Anterior cingulate cortex (tissue), 58 donors: Measurements from ENCODE around the gene GGTLC2.
"Not testable (repeated sequence)": the region's sequence is repeated elsewhere in the genome, so short reads cannot be mapped to it uniquely, and the experiment has no call there.

Experiments used
- DNase-seq, 58 donors: peaks; one replicate each; lab custom pipeline; 2025; lab: John Stamatoyannopoulos, UW

GGTLC2 gene

GRCh38 chr22:22666307-22667091 is 22.1 kb downstream of the GGTLC2 start:
- peak in 1 of 58 donors; percentile 3 for DNase-seq

- no peak for DNase-seq
Observed at GRCh38 chr22:22667966-22668880, 23.8 kb downstream of the GGTLC2 start.

- no peak for DNase-seq
Observed at GRCh38 chr22:22669093-22669492, 24.7 kb downstream of the GGTLC2 start.

- DNase-seq: no peak
Observed at GRCh38 chr22:22670076-22670795, 25.8 kb downstream of the GGTLC2 start.

- DNase-seq: no peak
Observed at GRCh38 chr22:22671506-22671905, 27.1 kb downstream of the GGTLC2 start.

- no peak for DNase-seq
Observed at GRCh38 chr22:22673099-22673498, 28.7 kb downstream of the GGTLC2 start.

GRCh38 chr22:22673628-22674027 is 29.2 kb downstream of the GGTLC2 start:
- no peak for DNase-seq

- no peak for DNase-seq
Observed at GRCh38 chr22:22674467-22674866, 30.1 kb downstream of the GGTLC2 start.

- no peak for DNase-seq
Observed at GRCh38 chr22:22678970-22679369, 34.6 kb downstream of the GGTLC2 start.

GRCh38 chr22:22680396-22680795 is 36.0 kb downstream of the GGTLC2 start:
- DNase-seq: no peak

- no peak for DNase-seq
Observed at GRCh38 chr22:22681221-22681739, 36.9 kb downstream of the GGTLC2 start.

- no peak for DNase-seq
Observed at GRCh38 chr22:22682196-22682595, 37.8 kb downstream of the GGTLC2 start.

GRCh38 chr22:22682807-22683667 is 38.6 kb downstream of the GGTLC2 start:
- no peak for DNase-seq

GRCh38 chr22:22683668-22684361 is 39.4 kb downstream of the GGTLC2 start:
- DNase-seq: no peak

GRCh38 chr22:22684580-22685561 is 40.5 kb downstream of the GGTLC2 start:
- peak in 21 of 58 donors; percentile 1 to 62 (median 13) for DNase-seq

- DNase-seq: no peak
Observed at GRCh38 chr22:22685586-22685985, 41.2 kb downstream of the GGTLC2 start.

- DNase-seq: not testable (repeated sequence)
Observed at GRCh38 chr22:22686202-22687115, 42.0 kb downstream of the GGTLC2 start.
